Thymus (tissue), 11 donors: ENCODE results near the gene TMEM126A. TPM values are rescaled to one million over a fixed set of nuclear protein-coding genes. Genes with fewer than 3 reads are reported as not detected.
"Not testable (repeated sequence)": the region's sequence is repeated elsewhere in the genome, so short reads cannot be mapped to it uniquely, and the experiment has no call there.

ENCODE experiments used
- DNase-seq, 9 donors: peaks; one replicate each; pipeline ENCODE4 v3.0.0-alpha.2; 2013; ENCODE audit warnings: low spot score in 9 of 9, low read depth in 6 of 9, missing footprints in 1 of 9
- H3K27ac ChIP-seq, 2 donors: one replicate each; pipeline ENCODE4 v1.5.1; 2013; ENCODE audit warnings: control low read depth in 1 of 2, low read depth in 1 of 2, low read length in 1 of 2, mild to moderate bottlenecking in 1 of 2, moderate library complexity in 1 of 2
- H3K27me3 ChIP-seq, 2 donors: one replicate each; pipeline ENCODE4 v1.5.1; 2013; ENCODE audit warnings: low read length in 1 of 2; ENCODE audit not compliant: control insufficient read depth in 2 of 2, insufficient read depth in 1 of 2
- H3K36me3 ChIP-seq, 2 donors: one replicate each; pipeline ENCODE4 v1.5.1; 2013; ENCODE audit warnings: low read length in 1 of 2, mild to moderate bottlenecking in 1 of 2, moderate library complexity in 1 of 2; ENCODE audit not compliant: control insufficient read depth in 2 of 2, insufficient read depth in 2 of 2
- H3K4me1 ChIP-seq, 2 donors: one replicate each; pipeline ENCODE4 v1.5.1; 2013; ENCODE audit warnings: low read length in 2 of 2; ENCODE audit not compliant: control insufficient read depth in 2 of 2, insufficient read depth in 2 of 2
- H3K4me3 ChIP-seq, 2 donors: one replicate each; pipeline ENCODE4 v1.5.1; 2013; ENCODE audit warnings: low read length in 2 of 2, control low read depth in 1 of 2, mild to moderate bottlenecking in 1 of 2
- H3K9me3 ChIP-seq, 2 donors: one replicate each; pipeline ENCODE4 v1.5.1; 2013; ENCODE audit warnings: low read length in 1 of 2, mild to moderate bottlenecking in 1 of 2; ENCODE audit not compliant: control insufficient read depth in 2 of 2, insufficient read depth in 1 of 2
- WGBS: extraction: QIAGEN DNeasy Blood & Tissue Kit; methylation state at CpG from one replicate; pipeline ENCODE4 v1.1.7; 2013; 5-methylcytosine and 5-hydroxymethylcytosine counted together
- polyA plus RNA-seq: library from polyadenylated mRNA; stranded (reverse); fragments of 200-250 nt; gene quantifications from one replicate; pipeline ENCODE4 v1.2.3, GENCODE V29; 2013
- total RNA-seq: library from RNA; stranded (reverse); fragments of 120-200 nt; gene quantifications from one replicate; pipeline ENCODE4 v1.2.4, GENCODE V29; 2013
- donor health status: healthy.

The TMEM126A gene
- total and polyA plus RNA-seq, 2 donors = 43.0 to 55.7 TPM

DNA sequence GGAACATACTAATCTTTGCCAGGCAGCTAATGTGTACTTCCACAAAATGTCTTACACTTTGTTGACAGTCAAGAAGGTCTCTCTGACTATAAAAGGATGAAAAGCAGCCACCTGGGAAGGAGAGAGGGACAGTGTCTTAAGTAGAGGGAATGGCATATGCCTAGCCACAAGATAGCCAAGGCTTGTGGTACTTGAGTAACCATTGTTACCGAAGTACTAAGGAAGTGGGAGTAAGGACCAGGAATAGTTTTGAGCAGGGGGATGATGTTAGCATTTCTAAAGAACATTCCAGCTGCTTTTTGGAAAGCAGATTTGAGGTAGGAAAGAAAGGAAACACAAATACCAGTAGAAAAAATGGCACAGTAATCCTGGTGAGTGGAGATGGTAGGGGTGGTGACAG, 3.4 kb downstream of the TMEM126A start:
- Histone ChIP-seq H3K9me3 (no peaks in the 10 kb centered on the region), H3K4me1 (peaks cover 2 to 10% of the 10 kb centered on the region in 2 donors), H3K27ac (no peak overlapping the region), H3K4me3 (no peak overlapping the region), H3K36me3 (peaks cover 0 to 21% of the 10 kb centered on the region in 2 donors), H3K27me3 (no peaks in the 10 kb centered on the region)
- no peak for DNase-seq
- 97% methylated on average over 1 of the region's 1 CpG for WGBS

DNA sequence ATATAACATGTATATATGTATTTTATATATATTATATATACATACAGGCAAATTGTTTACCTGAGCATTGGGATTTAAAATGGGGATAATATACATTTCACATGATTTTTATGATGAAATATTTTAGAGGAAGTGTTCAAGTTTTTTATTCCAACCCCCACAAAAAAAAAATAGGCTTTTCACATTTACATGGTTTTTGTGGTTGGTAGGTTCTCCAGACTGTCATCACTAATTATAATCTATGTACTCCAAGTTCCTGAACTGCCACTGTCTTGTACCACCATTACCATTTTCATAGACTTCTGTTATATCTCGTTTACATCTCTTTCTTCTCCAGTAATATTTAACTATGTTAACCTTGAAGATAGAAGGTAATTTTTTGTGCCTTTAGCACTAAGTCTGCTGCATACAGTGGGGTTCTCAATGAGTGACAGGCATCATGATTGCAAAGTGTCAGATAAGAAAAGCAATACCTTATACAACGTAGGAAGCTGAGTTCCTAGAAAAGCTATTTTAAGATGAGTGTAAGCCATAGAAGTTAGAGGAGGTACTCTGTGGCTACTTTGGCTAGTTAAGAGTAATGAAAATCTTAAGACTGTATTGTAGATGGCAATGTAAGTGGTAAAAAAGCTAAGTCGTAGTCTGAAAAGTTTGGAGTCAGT, 5.2 kb downstream of the TMEM126A start:
- no peak for DNase-seq
- Histone ChIP-seq H3K4me1 (peaks cover 0 to 7% of the 10 kb centered on the region in 2 donors), H3K36me3 (peaks cover 0 to 34% of the 10 kb centered on the region in 2 donors), H3K9me3 (no peaks in the 10 kb centered on the region), H3K4me3 (no peak overlapping the region), H3K27me3 (no peaks in the 10 kb centered on the region), H3K27ac (no peak overlapping the region)
- WGBS = 60% methylated on average over 3 of the region's 3 CpGs

- H3K4me3 ChIP-seq, H3K27ac ChIP-seq, DNase-seq, H3K27me3 ChIP-seq, H3K9me3 ChIP-seq, H3K4me1 ChIP-seq: not testable (repeated sequence)
- peaks cover 0 to 42% of the 10 kb centered on the region in 2 donors for H3K36me3 ChIP-seq
- WGBS = 99% methylated on average over 4 of the region's 4 CpGs
Observed at GRCh38 chr11:85654343-85654742, 6.6 kb downstream of the TMEM126A start.

DNA sequence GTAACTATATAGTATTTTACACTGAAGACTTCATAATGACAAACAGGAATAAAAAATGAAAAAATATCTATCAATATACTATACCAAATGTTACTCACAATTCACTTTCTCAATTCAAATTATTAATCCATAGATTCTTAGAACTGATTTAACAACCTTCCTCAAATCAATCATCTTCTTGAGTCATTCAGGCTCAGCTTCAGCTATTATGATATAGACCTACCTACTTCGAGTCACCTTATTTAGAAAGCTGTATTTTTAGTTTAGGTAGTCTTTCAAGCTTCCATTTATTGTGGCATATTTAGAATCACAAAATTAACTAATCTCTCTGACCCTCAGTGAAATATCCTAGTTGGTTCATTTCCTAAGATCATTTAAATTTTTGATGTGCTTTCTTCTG, 9.0 kb downstream of the TMEM126A start:
- WGBS = 99% methylated on average over 1 of the region's 1 CpG
- no peak overlapping the region for H3K27ac ChIP-seq
- H3K4me1 ChIP-seq = no peaks in the 10 kb centered on the region
- H3K36me3 ChIP-seq = peaks cover 0 to 50% of the 10 kb centered on the region in 2 donors
- no peaks in the 10 kb centered on the region for H3K27me3 ChIP-seq
- no peaks in the 10 kb centered on the region for H3K9me3 ChIP-seq
- no peak overlapping the region for H3K4me3 ChIP-seq
- no peak for DNase-seq

GRCh38 chr11:85658180-85658579, 10.4 kb downstream of the TMEM126A start:
- Histone ChIP-seq H3K4me3 (no peak overlapping the region), H3K4me1 (peaks cover 2 to 3% of the 10 kb centered on the region in 2 donors)

GRCh38 chr11:85661972-85662664, 14.4 kb downstream of the TMEM126A start:
- Histone ChIP-seq H3K9me3 (peaks cover 0 to 3% of the 10 kb centered on the region in 2 donors), H3K27ac (no peak overlapping the region), H3K4me1 (peaks cover 4 to 5% of the 10 kb centered on the region in 2 donors), H3K36me3 (peaks cover 0 to 31% of the 10 kb centered on the region in 2 donors), H3K4me3 (peak overlapping the region; percentile 32 to 97), H3K27me3 (no peaks in the 10 kb centered on the region)
- WGBS = 31% methylated on average over 4 of the region's 4 CpGs
- DNase-seq = peak in 1 of 9 donors; percentile 2

More at GRCh38 chr11:85658180-85658579, 10.4 kb downstream of the TMEM126A start:
- Histone ChIP-seq H3K27ac (no peak overlapping the region), H3K9me3 (no peaks in the 10 kb centered on the region), H3K36me3 (peaks cover 0 to 52% of the 10 kb centered on the region in 2 donors), H3K27me3 (no peaks in the 10 kb centered on the region)
- DNase-seq = no peak
- WGBS = 94% methylated on average over 1 of the region's 1 CpG

DNA sequence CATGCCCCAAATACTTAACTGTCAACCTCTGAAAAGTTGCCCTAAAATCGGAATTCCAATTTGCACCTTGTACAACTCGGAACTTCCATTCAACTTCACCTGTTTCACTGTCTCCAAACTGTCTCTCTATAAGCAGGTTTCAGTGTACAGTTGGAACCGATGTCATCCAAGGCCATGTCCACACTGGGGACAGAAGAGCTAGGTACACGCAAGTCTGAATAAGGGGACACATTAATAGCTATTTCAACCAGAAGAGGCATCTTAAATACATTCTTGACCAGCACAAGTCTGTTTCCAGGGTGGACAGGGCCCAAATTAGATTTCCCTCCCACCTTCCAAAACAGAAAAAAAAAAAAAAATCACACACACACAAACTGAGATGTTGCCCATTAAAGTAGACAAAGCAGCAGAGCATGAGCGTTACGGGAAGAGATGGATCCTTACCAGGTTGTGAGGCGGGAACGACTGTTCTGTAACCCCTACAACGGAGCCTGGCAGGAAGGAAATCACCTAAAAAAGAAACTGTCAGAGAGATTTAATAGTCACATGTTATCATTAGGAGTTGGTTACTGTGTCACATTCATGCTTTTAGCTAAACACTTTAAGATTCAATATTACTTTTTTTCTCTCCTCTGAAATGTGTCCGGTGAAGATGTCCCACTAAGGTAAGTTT, 15.4 kb downstream of the TMEM126A start:
- peaks cover 0 to 3% of the 10 kb centered on the region in 2 donors for H3K9me3 ChIP-seq
- H3K27me3 ChIP-seq = no peaks in the 10 kb centered on the region
- H3K4me3 ChIP-seq = peak overlapping the region; percentile 80 to 97
- peak overlapping the region in 1 of 2 donors; percentile 98 for H3K27ac ChIP-seq
- H3K36me3 ChIP-seq = peaks cover 0 to 29% of the 10 kb centered on the region in 2 donors
- H3K4me1 ChIP-seq = peaks cover 4 to 5% of the 10 kb centered on the region in 2 donors
- 12% methylated on average over 10 of the region's 10 CpGs for WGBS
- DNase-seq = peak in 2 of 9 donors; percentile 23 to 37

DNA sequence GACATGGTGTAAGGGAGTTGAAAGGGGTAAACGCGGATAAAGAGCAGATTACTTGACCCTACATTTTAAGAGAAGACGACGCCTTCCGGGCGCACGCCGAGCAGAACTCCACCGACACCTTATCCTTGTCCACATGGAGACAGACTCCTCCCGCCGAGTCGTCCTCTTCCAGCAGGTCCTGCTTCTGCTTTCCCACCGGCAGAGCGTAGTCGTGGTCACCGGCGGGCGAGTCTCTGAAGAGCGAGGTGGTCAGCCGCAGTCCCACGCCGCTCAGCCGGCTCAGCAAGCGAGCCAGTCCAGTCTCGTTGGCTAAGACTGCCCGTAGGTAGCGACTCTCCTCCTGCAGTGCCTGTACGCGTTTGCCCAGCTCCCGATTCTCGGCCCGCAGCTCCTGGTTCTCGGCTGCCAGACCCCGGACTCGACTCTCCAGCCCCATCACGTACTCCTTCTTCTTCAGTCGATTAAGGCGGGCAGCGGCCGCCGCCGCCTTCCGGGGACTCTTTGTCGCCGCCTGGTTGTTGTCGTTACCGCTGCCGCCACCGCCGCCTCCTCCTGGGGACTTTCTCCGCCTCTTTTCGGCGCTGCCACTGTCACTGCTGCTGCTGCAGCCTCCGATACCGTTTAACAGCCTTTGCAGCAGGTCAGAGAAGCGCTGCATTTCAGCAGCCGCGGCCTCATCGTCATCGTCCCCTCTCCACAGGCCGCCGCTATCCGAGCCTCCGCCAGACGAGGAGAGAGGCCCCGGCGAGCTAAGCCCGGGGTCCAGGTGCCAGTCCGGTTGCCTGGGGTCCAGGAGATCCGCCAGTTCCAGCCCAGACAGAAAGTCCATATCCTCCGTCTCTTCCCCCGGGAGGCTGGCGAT, 16.2 kb downstream of the TMEM126A start:
- H3K4me3 ChIP-seq = peak overlapping the region; percentile 80 to 97
- H3K27me3 ChIP-seq = no peaks in the 10 kb centered on the region
- DNase-seq = peak in 7 of 9 donors; percentile 69 to 92 (median 80)
- peaks cover 0 to 3% of the 10 kb centered on the region in 2 donors for H3K9me3 ChIP-seq
- peak overlapping the region; percentile 98 to 99 for H3K27ac ChIP-seq
- under 1% methylated on average over 73 of the region's 73 CpGs for WGBS
- peaks cover 4 to 5% of the 10 kb centered on the region in 2 donors for H3K4me1 ChIP-seq
- H3K36me3 ChIP-seq = peaks cover 0 to 24% of the 10 kb centered on the region in 2 donors
